ENCODE results near the gene TRAPPC8. TPM values are rescaled to one million over a fixed set of nuclear protein-coding genes. Genes with fewer than 3 reads are reported as not detected.
"Not testable (repeated sequence)": the region's sequence is repeated elsewhere in the genome, so short reads cannot be mapped to it uniquely, and the experiment has no call there.

The TRAPPC8 gene
- total and polyA plus RNA-seq, 4 donors = 12.4 to 73.5 (median 35.8) TPM

GRCh38 chr18:31814132-31814531, 128.8 kb downstream of the TRAPPC8 start:
- ATAC-seq (ENCODE audit: insufficient read depth, low FRiP score) (no peak), DNase-seq (no peak)
- H3K36me3 ChIP-seq (ENCODE audit: control insufficient read depth in 4 of 4, insufficient read depth in 4 of 4, low read length in 4 of 4) = no peaks in the 10 kb centered on the region
- no peaks in the 10 kb centered on the region for H3K9me3 ChIP-seq (ENCODE audit: control insufficient read depth in 4 of 4, insufficient read depth in 3 of 4, low read length in 3 of 4)
- H3K4me1 ChIP-seq (ENCODE audit: control insufficient read depth in 5 of 5, insufficient read depth in 5 of 5, low read length in 5 of 5) = no peaks in the 10 kb centered on the region
- no peak overlapping the region for H3K4me3 ChIP-seq
- TF ChIP-seq CTCF (IDR thresholded peaks at IDR 0.05; ENCODE audit: control extremely low read depth, extremely low read depth) = no peak
- no peaks in the 10 kb centered on the region for H3K27me3 ChIP-seq (ENCODE audit: control insufficient read depth in 3 of 3, insufficient read depth in 3 of 3, low read length in 2 of 3)
- H3K9ac ChIP-seq (ENCODE audit: insufficient read depth in 1 of 2, low read length in 2 of 2) = no peak overlapping the region
- H3K27ac ChIP-seq (ENCODE audit: low read depth in 1 of 2, low read length in 1 of 2) = no peak overlapping the region
- 38 to 44% methylated on average over 3 of the region's 3 CpGs for WGBS, 2 donors

GRCh38 chr18:31810336-31811130, 132.4 kb downstream of the TRAPPC8 start:
- H3K36me3 ChIP-seq (ENCODE audit: control insufficient read depth in 4 of 4, insufficient read depth in 4 of 4, low read length in 4 of 4); H3K9me3 ChIP-seq (ENCODE audit: control insufficient read depth in 4 of 4, insufficient read depth in 3 of 4, low read length in 3 of 4); DNase-seq; ATAC-seq (ENCODE audit: insufficient read depth, low FRiP score); H3K27ac ChIP-seq (ENCODE audit: low read depth in 1 of 2, low read length in 1 of 2); H3K4me3 ChIP-seq; H3K9ac ChIP-seq (ENCODE audit: insufficient read depth in 1 of 2, low read length in 2 of 2); H3K27me3 ChIP-seq (ENCODE audit: control insufficient read depth in 3 of 3, insufficient read depth in 3 of 3, low read length in 2 of 3); H3K4me1 ChIP-seq (ENCODE audit: control insufficient read depth in 5 of 5, insufficient read depth in 5 of 5, low read length in 5 of 5): not testable (repeated sequence)
- 76 to 78% methylated on average over 7 of the region's 7 CpGs for WGBS, 2 donors

- not testable (repeated sequence) for H3K27me3 ChIP-seq (ENCODE audit: control insufficient read depth in 3 of 3, insufficient read depth in 3 of 3, low read length in 2 of 3); ATAC-seq (ENCODE audit: insufficient read depth, low FRiP score); H3K4me3 ChIP-seq; H3K9ac ChIP-seq (ENCODE audit: insufficient read depth in 1 of 2, low read length in 2 of 2); H3K27ac ChIP-seq (ENCODE audit: low read depth in 1 of 2, low read length in 1 of 2); H3K36me3 ChIP-seq (ENCODE audit: control insufficient read depth in 4 of 4, insufficient read depth in 4 of 4, low read length in 4 of 4); DNase-seq; H3K4me1 ChIP-seq (ENCODE audit: control insufficient read depth in 5 of 5, insufficient read depth in 5 of 5, low read length in 5 of 5); H3K9me3 ChIP-seq (ENCODE audit: control insufficient read depth in 4 of 4, insufficient read depth in 3 of 4, low read length in 3 of 4)
- WGBS, 2 donors = 81 to 88% methylated on average over 3 to 4 of the region's 4 CpGs
These were observed 133.9 kb downstream of the TRAPPC8 start for GRCh38 chr18:31809049-31809448.

GRCh38 chr18:31801078-31801477, 141.8 kb downstream of the TRAPPC8 start:
- ATAC-seq (ENCODE audit: insufficient read depth, low FRiP score) (no peak), DNase-seq (peak in 1 of 3 donors; percentile 12)
- no peak for TF ChIP-seq CTCF (IDR thresholded peaks at IDR 0.05; ENCODE audit: control extremely low read depth, extremely low read depth)
- Histone ChIP-seq H3K9ac (ENCODE audit: insufficient read depth in 1 of 2, low read length in 2 of 2) (no peak overlapping the region), H3K4me1 (ENCODE audit: control insufficient read depth in 5 of 5, insufficient read depth in 5 of 5, low read length in 5 of 5) (no peaks in the 10 kb centered on the region), H3K36me3 (ENCODE audit: control insufficient read depth in 4 of 4, insufficient read depth in 4 of 4, low read length in 4 of 4) (no peaks in the 10 kb centered on the region), H3K27me3 (ENCODE audit: control insufficient read depth in 3 of 3, insufficient read depth in 3 of 3, low read length in 2 of 3) (no peaks in the 10 kb centered on the region), H3K27ac (ENCODE audit: low read depth in 1 of 2, low read length in 1 of 2) (no peak overlapping the region), H3K4me3 (no peak overlapping the region), H3K9me3 (ENCODE audit: control insufficient read depth in 4 of 4, insufficient read depth in 3 of 4, low read length in 3 of 4) (no peaks in the 10 kb centered on the region)
- whole genome bisulfite sequencing, 2 donors = 77 to 84% methylated on average over 2 of the region's 2 CpGs

GRCh38 chr18:31799257-31799656, 143.7 kb downstream of the TRAPPC8 start:
- ATAC-seq (ENCODE audit: insufficient read depth, low FRiP score); H3K4me3 ChIP-seq; H3K9ac ChIP-seq (ENCODE audit: insufficient read depth in 1 of 2, low read length in 2 of 2); H3K27me3 ChIP-seq (ENCODE audit: control insufficient read depth in 3 of 3, insufficient read depth in 3 of 3, low read length in 2 of 3); H3K4me1 ChIP-seq (ENCODE audit: control insufficient read depth in 5 of 5, insufficient read depth in 5 of 5, low read length in 5 of 5); DNase-seq; H3K9me3 ChIP-seq (ENCODE audit: control insufficient read depth in 4 of 4, insufficient read depth in 3 of 4, low read length in 3 of 4); H3K27ac ChIP-seq (ENCODE audit: low read depth in 1 of 2, low read length in 1 of 2); H3K36me3 ChIP-seq (ENCODE audit: control insufficient read depth in 4 of 4, insufficient read depth in 4 of 4, low read length in 4 of 4): not testable (repeated sequence)
- 85 to 99% methylated on average over 5 of the region's 5 CpGs for WGBS, 2 donors
